NCI-H187 (cell line): Measurements from ENCODE around the gene ARMC7.

Experiments used
- DNase-seq, 2 experiments: peaks; one replicate each; lab custom pipeline; 2025; lab: John Stamatoyannopoulos, UW

Gene ARMC7

DNA sequence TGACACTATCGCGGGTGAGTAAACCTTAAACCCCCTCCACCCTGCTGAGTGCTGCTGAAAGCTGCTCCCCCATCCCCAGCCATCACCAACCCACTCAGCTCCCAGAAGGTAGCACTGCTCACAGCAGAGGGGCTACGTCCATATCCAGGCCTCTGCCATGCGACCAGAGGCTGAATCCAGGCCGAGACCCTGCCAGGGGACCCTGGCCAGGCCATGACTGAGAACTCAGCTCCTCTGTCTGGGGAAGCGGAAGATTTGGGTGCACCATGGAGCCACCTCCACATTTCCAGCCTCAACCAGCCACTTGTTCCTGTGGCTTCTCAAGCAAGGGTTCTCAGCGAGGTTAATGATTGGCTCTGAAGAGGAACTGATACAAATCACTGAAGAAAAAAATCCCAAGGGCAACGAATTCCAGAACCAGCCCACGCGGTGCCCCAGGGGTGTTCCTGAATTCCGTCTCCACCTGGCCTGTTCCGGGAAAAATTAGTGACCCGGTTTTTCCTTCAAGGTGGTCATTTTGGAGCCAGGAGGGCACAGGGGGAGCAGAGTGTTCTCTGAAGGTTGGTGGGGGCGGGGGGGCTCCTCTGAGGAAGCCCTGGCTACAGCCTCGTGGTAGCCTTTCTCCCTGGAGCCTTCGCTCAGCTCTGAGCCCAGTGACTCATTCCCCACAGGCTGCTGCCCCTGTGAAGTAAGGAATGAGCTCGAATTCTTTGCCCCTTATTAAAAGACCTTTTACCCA is 31.3 kb upstream of the ARMC7 start:
- no peak for DNase-seq

DNA sequence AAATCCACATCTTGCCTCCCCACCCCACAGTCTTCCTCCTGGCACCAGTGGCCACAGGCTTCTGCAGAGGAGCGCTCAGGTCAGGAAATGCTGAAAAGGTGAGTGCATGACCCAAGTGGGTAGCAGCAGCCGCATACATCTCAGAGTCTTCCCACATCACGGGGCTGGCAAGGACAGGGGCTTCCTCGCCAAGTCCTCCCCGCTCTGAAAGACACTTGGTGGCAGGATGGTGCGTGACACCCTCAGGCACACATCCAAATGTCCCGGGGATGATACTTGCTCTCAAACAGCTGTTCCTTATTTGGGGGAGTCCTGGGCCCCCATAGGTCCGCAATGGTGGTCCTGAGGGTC is 30.8 kb upstream of the ARMC7 start:
- DNase-seq = no peak

DNA sequence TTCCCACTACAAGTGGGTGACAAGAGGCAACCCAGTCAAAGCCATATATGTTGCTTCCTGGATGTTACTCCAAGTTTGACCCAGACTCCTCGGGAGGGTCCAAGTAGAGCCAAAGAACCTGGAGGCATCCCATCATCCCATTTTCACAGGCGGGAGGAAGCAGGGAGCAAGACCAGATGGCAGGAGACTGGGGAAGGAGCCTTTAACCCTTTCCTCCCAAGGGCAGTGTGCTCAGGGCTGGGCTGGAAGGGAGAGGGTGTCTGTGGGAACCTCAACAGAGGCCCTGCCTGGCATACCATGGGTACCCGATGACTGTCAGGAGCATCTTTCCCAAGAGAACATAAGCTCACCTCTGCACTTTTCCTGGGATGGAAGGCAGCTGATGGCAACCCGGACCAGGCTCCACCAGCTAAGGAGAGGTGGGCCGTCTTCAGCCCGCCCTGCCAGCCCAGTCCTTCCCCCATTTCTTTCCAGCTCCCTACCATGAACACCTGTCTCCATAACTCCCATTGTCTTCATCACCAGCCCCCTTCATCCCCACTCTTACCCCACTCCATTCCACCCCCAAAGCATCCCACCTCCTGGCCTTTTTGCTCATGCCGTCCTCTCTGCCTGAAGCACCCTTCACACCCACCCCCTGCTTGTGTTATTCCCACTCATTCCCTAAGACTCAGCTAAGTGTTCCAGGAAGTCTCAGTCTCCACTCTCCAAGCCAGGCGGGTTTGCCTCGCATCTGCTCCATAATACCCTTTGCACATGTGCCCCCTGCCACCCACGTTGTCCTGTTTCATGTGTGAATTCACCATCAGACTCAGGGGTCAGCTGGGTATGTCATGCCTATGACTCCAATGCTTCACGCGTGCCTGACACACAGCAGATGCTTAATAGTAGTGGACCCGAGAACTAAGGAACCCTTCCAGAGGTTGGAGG is 27.9 kb upstream of the ARMC7 start:
- DNase-seq = no peak

GRCh38 chr17:75082683-75083082 is 27.1 kb upstream of the ARMC7 start:
- DNase-seq = no peak

DNA sequence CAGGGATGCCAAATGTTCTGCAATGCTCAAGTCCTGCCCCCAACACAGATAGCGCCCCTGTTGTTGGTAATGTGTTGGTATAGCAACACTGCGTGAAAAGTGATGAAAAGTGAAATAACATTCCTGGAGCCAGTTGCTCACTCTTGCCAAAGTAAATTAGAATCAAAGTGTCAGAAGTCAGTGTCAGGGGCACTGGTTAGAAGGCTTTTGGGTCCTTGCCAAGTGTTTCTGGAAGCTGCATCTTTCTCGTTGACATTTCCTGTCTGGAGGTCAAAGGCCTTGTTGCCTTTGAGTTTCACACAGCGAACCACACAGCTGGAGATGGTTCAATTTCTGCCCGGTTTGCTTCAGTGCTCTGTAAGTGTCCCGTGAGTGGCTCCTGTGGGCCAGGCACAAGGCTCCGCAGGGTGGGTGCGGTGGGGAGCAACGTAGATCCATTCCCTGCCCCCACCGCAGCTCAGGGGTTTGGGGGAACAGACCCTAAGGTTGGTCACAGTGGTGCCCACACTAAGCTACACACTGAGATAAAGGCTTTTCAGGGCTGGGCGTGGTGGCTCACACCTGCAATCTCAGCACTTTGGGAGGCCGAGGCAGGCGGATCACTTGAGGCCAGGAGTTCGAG is 25.6 kb upstream of the ARMC7 start:
- no peak for DNase-seq

DNA sequence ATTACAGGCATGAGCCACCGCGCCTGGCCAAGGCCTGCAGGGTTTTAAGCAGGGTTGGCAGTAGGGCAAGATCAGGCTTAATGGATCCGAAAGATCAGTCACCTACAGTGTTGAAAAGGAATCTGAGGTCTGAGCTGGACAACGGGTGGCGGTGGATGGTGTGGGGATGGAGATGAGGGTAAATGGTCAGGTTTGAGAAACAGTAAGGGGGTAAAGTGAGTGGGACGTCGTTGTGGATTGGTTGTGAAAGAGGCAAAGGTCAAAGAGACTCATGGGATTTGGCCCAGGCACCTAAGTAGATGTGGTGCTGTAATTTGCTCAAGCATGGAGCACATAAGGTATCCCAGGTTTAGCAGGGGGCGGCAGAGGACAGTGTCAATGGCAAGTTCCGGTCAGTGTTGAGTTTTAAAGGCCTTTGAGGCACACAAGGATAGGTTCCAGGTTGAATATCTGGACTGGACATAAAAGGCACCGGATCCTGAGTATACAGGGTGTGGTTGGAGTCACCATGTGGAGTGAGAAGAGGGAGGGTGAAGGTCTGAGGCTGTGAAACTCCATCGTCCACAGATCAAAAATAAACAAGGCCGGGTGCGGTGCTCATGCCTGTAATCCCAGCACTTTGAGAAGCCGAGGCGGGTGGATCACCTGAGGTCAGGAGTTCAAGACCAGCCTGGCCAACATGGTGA is 23.1 kb upstream of the ARMC7 start:
- no peak for DNase-seq

DNA sequence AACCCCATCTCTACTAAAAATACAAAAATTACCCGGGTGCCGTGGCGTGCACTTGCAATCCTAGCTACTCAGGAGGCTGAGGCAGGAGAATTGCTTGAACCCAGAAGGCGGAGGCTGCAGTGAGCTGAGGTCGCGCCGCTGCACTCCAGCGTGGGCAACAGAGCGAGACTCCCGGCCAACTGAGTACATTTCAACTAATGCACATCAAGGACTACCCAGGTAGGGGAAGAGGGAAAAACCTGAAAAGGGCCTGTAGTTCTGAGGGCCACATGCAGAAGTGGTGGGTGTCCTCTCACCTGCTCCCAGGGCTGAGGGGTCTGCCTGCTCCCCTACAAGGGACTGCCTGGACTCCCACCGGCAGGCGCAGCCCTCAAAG is 22.6 kb upstream of the ARMC7 start:
- DNase-seq = no peak

GRCh38 chr17:75087558-75088453 is 22.0 kb upstream of the ARMC7 start, which contains the start of gene SLC16A5:
SLC16A5 (plus strand) TSS chr17:75087954; CDS start chr17:75093637, 5,683 bp downstream.
- DNase-seq = no peak

- DNase-seq = no peak
Observed at GRCh38 chr17:75088465-75089417, 21.0 kb upstream of the ARMC7 start.

GRCh38 chr17:75090871-75091854 is 18.6 kb upstream of the ARMC7 start:
- DNase-seq = no peak

GRCh38 chr17:75091855-75092327 is 17.9 kb upstream of the ARMC7 start:
- no peak for DNase-seq

GRCh38 chr17:75093548-75094158 is 16.1 kb upstream of the ARMC7 start:
- DNase-seq = no peak

GRCh38 chr17:75094871-75095399 is 14.8 kb upstream of the ARMC7 start:
- DNase-seq = no peak

DNA sequence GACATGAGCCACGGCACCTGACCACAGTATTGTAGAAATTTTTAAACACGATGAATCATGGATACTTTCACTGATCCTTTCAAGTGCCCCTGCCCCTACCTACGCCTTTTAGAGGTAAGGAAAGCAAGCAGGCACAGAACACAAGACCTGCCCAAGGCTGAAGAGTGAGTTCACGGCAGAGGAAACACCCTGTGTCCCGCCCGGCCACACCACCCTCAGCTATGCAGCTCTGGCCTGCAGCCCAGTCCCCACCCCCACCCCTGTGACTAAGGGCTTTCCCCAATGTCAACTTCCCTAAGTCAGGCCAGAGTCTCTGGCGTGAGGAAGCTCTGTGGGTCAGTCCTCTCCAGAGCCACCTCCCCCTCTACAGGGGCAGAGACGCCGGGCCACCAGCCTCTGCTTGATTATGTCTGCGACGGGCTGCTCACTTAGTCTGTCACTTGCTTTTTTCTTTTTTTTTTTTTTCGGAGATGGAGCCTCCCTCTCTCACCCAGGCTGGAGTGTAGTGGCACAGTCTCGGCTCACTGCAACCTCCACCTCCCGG is 13.6 kb upstream of the ARMC7 start:
- DNase-seq = no peak

- DNase-seq = no peak
Observed at GRCh38 chr17:75097865-75098264, 11.9 kb upstream of the ARMC7 start.

- no peak for DNase-seq
Observed at GRCh38 chr17:75098861-75099260, 10.9 kb upstream of the ARMC7 start.

DNA sequence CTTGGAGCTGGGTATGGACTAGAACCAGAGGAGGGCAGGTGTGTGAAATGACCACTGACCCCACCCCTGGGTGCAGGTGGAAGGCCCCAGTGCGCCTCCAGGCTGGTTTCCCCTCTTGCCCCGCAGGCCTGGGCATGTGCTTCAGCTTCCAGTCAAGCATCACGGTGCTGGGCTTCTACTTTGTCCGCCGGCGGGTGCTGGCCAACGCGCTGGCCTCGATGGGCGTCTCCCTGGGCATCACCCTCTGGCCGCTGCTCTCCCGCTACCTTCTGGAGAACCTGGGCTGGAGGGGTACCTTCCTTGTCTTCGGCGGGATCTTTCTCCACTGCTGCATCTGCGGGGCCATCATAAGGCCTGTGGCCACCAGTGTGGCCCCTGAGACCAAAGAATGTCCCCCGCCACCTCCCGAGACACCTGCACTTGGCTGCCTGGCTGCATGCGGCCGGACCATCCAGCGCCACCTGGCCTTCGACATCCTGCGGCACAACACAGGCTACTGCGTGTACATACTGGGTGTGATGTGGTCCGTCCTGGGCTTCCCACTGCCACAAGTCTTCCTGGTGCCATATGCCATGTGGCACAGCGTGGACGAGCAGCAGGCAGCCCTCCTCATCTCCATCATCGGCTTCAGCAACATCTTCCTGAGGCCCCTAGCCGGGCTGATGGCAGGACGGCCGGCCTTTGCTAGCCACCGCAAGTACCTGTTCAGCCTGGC is 9.7 kb upstream of the ARMC7 start:
- no peak for DNase-seq
